GM19099 (cell line): ENCODE measurements around the gene ATG9B.

ENCODE experiments used
- POLR2A ChIP-seq: IDR thresholded peaks from 3 replicates; pipeline ENCODE4 v1.6.1; 2011; ENCODE audit warnings: low read depth; ENCODE audit not compliant: insufficient read length; ENCODE audit errors: extremely low read depth

ATG9B gene

GRCh38 chr7:151001546-151001945 lies 22.7 kb downstream of the ATG9B start:
- no peak for TF ChIP-seq POLR2A

GRCh38 chr7:151000897-151001495 lies 23.3 kb downstream of the ATG9B start:
- TF ChIP-seq POLR2A, result no peak

- no peak for TF ChIP-seq POLR2A
Measured at GRCh38 chr7:150999497-151000230, 24.6 kb downstream of the ATG9B start.

- no peak for TF ChIP-seq POLR2A
Measured at GRCh38 chr7:150999001-150999400, 25.3 kb downstream of the ATG9B start.

- no peak for TF ChIP-seq POLR2A
Measured at GRCh38 chr7:150998341-150998740, 26.0 kb downstream of the ATG9B start.

- no peak for TF ChIP-seq POLR2A
Measured at GRCh38 chr7:150997817-150998216, 26.5 kb downstream of the ATG9B start.

GRCh38 chr7:150997075-150997511 lies 27.2 kb downstream of the ATG9B start:
- no peak for TF ChIP-seq POLR2A

- no peak for TF ChIP-seq POLR2A
Measured at GRCh38 chr7:150996376-150997074, 27.8 kb downstream of the ATG9B start.

- TF ChIP-seq POLR2A, result no peak
Measured at GRCh38 chr7:150994838-150995510, 29.3 kb downstream of the ATG9B start.

- no peak for TF ChIP-seq POLR2A
Measured at GRCh38 chr7:150994141-150994837, 30.0 kb downstream of the ATG9B start.

GRCh38 chr7:150993511-150993910 lies 30.8 kb downstream of the ATG9B start:
- no peak for TF ChIP-seq POLR2A

- no peak for TF ChIP-seq POLR2A
Measured at GRCh38 chr7:150992833-150993302, 31.4 kb downstream of the ATG9B start.

GRCh38 chr7:150992051-150992640 lies 32.1 kb downstream of the ATG9B start:
- TF ChIP-seq POLR2A, result no peak
